Activated CD8-positive, alpha-beta memory T cell treated with anti-CD3 and anti-CD28 coated beads, Interleukin-2, amount 50 U/mL, for 1 hour (primary cell): Measurements from ENCODE around the gene LMTK2.
A peak's percentile ranks its signal among the peaks of the same experiment; 100 is the strongest.

Experiments used
- DNase-seq: peaks from one replicate; pipeline ENCODE4 v3.0.0-alpha.2; 2020; ENCODE audit errors: extremely low read depth

LMTK2 gene

GRCh38 chr7:98234429-98235147, 127.9 kb downstream of the LMTK2 start:
- no peak for DNase-seq

- DNase-seq: no peak
Observed at GRCh38 chr7:98235901-98236300, 129.2 kb downstream of the LMTK2 start.

GRCh38 chr7:98236355-98237185, 129.9 kb downstream of the LMTK2 start:
- no peak for DNase-seq

GRCh38 chr7:98238076-98238475, 131.4 kb downstream of the LMTK2 start:
- no peak for DNase-seq

GRCh38 chr7:98238976-98239375, 132.3 kb downstream of the LMTK2 start:
- DNase-seq: no peak

GRCh38 chr7:98240961-98241673, 134.5 kb downstream of the LMTK2 start:
- DNase-seq: no peak

GRCh38 chr7:98241674-98242241, 135.1 kb downstream of the LMTK2 start:
- DNase-seq: no peak

GRCh38 chr7:98242342-98242741, 135.7 kb downstream of the LMTK2 start:
- DNase-seq: no peak

GRCh38 chr7:98242934-98243333, 136.3 kb downstream of the LMTK2 start:
- DNase-seq: no peak

GRCh38 chr7:98244871-98245270, 138.2 kb downstream of the LMTK2 start:
- DNase-seq: no peak

- DNase-seq: no peak
Observed at GRCh38 chr7:98248156-98248555, 141.5 kb downstream of the LMTK2 start.

GRCh38 chr7:98249106-98249505, 142.4 kb downstream of the LMTK2 start:
- DNase-seq: no peak

GRCh38 chr7:98250789-98251188, 144.1 kb downstream of the LMTK2 start:
- no peak for DNase-seq

- no peak for DNase-seq
Observed at GRCh38 chr7:98251231-98251600, 144.6 kb downstream of the LMTK2 start.

- peak; percentile 58 for DNase-seq
Observed at GRCh38 chr7:98251601-98252424, 145.2 kb downstream of the LMTK2 start, which contains the start of gene TECPR1. Gene TECPR1, minus strand, starts transcription at chr7:98252232. Its CDS starts 6,086 bp downstream, at chr7:98246146.

GRCh38 chr7:98252425-98253054, 145.9 kb downstream of the LMTK2 start:
- DNase-seq: no peak

GRCh38 chr7:98254516-98254915, 147.9 kb downstream of the LMTK2 start:
- no peak for DNase-seq

GRCh38 chr7:98254951-98255610, 148.4 kb downstream of the LMTK2 start:
- DNase-seq: no peak

GRCh38 chr7:98256431-98256830, 149.8 kb downstream of the LMTK2 start:
- no peak for DNase-seq

- no peak for DNase-seq
Observed at GRCh38 chr7:98257701-98258100, 151.0 kb downstream of the LMTK2 start.
